GM12873 (cell line): ENCODE measurements around the gene SLC1A4.

ENCODE experiments used
- CTCF ChIP-seq: IDR thresholded peaks from 2 replicates; pipeline ENCODE4 v1.5.1; 2012; ENCODE audit warnings: low read depth, mild to moderate bottlenecking, moderate library complexity, low read length, control low read depth; ENCODE audit not compliant: insufficient read depth; ENCODE audit errors: missing control alignments

SLC1A4 gene

GRCh38 chr2:65019675-65020195 lies 30.5 kb downstream of the SLC1A4 start:
- no peak for TF ChIP-seq CTCF

GRCh38 chr2:65020943-65021528 lies 31.8 kb downstream of the SLC1A4 start:
- no peak for TF ChIP-seq CTCF

DNA sequence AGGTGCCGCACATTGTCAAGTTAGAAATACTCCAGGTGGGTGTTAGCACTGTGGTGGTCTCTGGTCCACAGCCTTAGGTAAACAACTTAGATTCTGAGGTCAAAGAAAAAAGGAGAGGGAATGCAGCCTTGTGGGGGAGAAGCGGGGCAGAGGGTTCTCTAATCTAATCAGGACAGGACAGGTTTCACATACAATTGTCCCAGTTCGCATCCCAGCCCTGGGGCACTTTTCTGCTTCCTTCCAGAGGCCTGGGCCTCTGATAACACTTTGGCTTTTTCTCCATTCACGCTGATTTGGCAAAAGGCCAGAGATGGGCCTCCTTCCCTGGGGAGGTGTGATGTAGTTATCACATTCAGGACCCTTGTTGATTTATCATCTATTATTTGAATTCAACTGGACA lies 32.5 kb downstream of the SLC1A4 start:
- TF ChIP-seq CTCF: no peak

DNA sequence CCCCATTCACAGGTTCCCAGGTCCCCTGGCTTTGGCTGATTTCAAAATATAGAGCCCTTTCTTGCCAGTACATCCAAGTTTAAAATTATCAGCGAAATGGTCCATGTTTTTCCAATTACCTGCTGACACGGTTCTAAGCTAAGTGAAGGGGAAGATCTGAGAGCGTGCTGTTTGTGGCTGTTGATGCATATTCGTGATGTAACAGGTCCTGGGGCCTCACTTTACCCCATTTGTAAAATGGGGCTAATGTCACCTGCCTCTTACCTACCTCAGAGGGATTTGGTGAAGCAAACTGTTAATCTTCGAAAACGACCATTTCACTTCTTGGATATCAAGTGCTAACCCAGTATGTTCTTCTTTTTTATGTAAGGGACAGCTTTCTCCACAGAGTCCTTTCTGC lies 33.0 kb downstream of the SLC1A4 start:
- TF ChIP-seq CTCF: no peak

- TF ChIP-seq CTCF: no peak
These were observed 34.5 kb downstream of the SLC1A4 start for GRCh38 chr2:65023742-65024141.

DNA sequence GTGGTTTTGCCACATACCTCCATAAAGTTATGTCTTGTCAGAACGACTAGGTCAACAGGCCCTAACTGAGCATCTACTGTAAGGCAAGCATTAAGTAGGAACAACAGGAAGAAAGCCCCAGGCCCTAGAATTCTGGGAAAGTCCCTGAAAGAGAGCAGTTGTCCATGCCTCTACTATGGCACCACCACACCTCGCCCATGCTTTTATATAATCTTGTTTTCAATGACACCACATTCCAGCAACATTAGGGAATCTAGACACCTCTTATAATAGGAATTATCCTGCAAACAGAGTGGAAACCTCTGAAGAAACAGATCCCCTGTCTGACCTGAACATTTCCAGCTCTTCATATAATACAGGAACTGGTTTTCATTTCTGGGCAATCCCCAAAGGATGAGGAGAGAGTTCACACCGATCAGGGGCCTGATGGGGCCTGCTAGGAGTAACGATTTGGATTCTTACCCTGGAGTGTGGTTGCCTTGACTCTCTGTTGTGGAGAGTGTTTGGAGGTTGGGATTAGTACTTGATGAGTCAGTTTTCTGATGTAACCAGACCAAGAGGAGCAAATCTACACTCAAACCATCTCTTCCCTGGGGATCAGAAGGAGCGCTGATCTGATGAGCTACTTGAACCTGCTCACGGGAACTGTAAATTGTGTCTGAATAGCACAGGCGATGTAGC lies 35.1 kb downstream of the SLC1A4 start:
- no peak for TF ChIP-seq CTCF

DNA sequence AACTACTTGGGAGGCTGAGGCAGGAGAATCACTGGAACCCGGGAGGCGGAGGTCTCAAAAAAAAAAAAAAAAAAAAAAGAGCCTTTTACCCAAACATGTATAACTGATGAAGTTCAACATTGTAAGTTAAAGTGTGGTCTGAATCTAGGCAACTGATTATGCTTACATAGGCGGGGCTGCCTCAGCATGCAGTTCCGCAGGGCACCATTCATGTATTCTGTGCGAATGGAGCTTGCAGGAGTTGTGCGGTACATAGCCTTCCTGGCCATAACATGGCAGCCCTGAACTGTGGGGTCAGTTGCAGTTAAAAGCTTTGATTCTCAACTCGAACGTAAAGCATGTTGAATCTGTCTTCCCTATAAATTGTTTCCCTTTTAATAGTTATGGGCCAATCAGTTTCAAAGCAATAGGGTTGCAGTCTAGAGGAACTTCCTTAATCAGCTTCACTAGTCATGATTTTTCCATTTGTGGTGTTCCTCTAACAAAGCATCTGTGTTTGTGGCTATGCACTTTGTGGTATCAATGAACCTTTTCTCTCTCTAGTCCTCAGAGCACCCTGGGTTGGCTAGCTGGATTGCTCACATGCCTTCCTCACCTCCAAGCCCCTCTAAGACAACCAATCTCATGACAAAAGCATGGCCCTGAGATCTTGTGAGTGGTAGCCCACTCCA lies 36.4 kb downstream of the SLC1A4 start:
- TF ChIP-seq CTCF: no peak
